ENCODE measurements around the gene COX20.

The COX20 gene

DNA sequence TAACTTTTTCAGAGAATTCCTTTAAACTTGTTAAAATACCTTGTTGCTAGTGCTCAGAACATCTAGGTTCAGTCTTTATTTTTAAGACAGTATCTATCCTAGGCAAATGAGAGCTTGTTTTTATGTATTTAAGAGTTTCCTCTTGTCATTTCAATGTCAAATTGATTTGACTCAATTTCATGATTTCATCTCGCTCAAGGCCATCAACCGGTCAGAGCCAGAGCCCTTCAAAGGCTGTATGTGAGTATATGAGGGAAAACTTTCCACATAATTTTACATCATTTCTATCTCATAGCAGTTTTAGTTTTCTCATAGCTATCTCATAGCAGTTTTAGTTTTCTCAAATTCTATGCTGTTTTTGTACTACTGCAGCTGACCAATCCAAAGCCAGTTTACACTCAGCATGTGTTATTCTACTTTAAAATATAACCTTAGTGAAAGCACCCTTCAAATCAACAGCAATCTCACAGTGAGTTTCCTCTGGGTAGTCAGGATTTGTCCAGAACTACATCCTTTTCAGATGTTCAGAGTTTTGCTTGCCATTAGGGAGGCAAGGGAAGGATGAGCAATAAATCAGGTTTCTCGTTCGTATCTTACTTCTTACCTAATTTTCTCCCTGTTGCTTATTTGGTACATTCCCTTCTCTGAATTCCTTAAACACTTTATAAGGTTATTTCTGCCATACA, 16.2 kb downstream of the COX20 start:
- DNase-seq (ENCODE audit: low read depth): no peak

DNA sequence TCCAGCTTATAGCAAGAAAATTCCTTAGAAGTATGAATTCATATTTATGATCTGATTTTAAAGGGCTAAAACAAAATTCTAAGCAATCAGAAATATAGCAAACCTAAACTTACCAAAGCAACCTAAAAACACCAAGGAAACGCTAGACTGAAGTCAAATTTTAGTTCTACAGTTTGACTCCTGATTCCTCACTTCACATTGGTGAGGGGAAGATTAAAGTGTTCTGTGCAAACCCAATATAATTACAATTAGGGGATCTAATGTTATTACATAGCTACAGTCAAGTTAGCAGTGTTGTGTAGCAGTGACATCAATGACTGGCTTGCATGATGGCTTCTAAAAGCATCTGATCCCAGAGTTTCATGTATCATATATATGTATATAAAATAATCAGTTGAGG, 17.2 kb downstream of the COX20 start:
- no peak for DNase-seq (ENCODE audit: low read depth)

DNA sequence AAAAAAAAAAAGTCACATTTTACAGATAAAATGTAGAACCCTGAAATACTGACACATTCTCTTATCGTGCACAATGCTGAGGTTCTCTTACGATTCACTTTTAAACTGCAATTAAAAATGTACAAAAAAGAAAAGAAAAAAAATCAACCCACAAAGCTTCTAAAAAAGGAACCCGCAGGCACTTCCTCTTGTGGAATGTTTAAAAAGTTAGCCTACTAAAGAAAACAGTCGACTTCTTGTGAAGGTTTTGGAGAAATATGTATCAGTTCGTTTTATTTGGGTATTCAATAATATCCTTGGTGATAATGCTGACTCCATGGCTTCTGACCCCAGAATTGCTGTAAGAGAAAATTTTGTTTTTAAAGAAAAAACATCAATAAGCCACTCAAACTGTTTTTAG, 18.7 kb downstream of the COX20 start:
- no peak for DNase-seq (ENCODE audit: low read depth)

DNA sequence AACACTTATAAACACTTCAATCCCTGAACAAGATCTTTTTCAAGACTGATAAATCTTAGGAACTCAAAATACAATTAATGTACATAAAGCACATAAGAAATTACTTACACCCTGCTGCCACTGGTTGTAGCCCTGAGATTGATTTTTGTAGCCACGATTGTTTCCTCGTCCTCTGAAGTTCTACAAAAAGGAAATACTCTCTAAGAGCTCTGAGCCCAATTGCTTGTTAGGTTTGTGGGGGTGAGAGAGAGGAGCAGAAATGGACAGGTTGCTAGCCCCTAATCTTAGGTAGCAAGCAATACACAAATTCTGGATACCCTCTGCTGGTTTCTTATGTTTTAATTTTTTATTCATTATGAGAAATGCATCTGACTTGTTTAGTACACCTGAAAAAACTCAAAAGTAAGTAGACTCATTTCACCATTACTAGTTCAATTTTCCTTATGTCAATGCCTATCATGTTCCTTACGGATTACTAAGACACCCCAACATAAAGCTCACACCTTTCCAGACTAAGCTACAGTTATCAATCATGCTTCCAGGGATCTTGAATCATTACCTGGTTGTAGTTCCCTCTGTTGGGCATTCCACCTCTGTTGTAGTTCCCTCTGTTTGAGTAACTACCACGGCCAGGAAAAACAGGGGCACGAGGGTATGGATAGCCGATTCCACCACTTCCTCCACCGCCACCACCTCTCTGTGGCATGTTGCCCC, 19.6 kb downstream of the COX20 start:
- DNase-seq (ENCODE audit: low read depth): no peak

DNA sequence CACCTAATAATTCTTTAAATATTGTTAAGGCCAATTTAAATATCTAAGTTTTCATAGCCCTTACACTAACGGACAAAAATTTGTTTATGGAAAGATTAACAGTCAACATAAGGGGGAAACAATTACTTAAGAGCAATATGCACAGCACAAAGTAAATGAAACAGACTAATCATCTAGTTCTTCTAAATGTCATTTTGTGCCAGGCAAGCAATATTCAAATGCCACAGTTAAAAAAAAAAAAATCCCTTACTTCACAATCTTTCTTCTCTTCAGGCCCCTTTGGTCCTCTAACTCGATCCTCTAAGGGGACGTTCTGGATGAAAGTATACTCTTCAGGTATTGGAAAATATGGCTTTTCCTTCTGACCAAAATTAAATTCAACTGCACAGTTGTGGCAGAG, 22.3 kb downstream of the COX20 start:
- DNase-seq (ENCODE audit: low read depth): no peak

DNA sequence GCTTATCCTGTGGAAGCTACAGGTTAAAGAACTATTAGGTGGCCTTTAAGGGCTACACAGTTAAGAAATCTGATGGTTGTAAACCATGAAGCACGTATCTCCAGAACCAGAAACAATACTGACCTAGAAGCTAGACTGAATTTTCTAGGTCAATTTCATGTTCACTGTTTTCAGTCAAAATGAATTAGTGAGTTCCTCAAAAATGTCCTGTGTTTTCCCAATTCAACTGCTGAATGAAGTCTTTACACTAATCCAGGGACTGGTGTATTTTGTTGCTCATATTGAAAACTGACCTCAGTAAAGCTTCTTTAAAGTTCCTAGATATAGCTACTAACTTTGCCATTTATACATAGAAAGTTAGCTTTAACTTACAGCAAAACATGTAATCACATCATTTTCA, 22.9 kb downstream of the COX20 start:
- DNase-seq (ENCODE audit: low read depth): no peak

DNA sequence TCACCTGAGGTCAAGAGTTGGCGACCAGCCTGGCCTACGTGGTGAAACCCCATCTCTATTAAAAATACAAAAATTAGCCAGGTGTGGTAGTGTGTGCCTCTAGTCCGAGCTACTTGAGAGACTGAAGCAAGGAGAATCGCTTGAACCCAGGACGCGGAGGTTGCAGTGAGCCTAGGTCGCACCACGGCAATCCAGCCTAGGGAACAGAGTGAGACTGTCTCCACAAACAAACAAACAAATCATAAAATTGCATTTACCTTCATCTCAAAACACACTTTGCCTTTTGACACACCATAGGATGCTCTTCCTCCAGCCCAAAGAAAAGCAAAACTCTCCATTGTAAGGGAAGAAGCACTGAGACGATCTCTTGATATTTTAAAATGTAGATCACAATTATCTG, 24.6 kb downstream of the COX20 start:
- no peak for DNase-seq (ENCODE audit: low read depth)

DNA sequence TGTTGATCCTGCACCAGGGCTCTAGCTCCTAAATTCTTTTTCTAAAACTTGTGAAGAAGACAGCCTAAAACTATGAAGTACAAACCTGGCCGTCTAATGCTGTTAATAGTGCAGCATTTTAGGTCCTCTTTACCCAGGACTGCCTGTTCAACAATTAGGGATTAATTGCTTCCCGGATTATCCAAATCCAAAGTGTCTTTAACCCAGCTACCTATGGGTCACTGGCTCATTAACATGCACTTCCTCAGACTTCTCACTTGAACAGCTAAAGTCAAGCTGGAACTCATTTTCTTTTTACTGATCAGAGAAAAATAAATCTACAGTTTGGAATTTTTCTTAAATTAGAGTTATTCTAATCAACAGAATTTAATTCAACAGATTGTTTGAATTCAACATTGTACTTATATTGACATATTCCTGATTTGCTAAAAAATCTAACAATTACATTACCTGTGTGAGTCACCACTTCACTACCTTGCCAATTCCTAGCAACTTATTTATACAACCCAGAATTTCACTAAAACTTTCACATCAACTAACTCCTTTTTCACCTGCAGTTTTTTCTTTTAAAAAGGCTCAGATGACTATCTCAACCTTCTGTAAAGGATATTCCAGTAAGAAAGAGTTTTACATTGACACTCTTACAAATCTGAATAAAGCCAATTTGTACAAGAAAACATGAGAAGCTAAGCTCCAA, 25.6 kb downstream of the COX20 start:
- DNase-seq (ENCODE audit: low read depth): no peak

DNA sequence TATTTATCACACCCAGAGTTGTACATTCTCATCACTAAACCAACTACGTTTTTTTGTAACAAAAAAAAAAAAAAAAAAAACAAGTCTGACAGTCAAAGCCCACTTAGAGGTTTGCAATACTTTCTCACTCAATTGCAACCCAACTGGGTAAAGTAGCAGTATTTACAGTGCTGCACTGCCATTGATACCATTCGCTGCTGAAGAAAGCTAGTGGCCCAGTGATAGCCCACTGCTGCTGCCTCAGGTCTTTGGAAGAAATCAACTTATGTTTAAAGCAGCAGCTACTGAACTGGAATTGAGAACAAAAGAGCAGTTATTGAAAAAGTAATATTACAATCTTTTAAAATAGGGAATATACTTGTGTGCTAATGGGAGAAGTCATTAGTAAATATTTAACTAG, 26.2 kb downstream of the COX20 start:
- no peak for DNase-seq (ENCODE audit: low read depth)

DNA sequence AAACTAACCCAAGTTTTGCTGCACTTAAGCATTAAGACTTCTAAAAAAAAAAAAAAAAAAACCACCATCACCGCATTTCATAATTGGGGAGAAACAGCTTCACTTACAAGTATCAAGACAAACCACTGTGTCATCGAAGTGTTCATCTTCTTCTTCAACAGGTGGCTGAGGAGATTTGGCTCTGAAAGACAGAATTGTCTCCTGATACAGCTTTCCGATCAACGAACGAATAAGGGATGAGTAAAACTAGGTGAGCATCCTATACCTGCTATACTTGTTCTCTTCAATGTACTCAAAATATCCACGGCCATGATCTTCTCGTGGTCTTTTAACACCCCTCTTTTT, 26.9 kb downstream of the COX20 start:
- DNase-seq (ENCODE audit: low read depth): no peak

DNA sequence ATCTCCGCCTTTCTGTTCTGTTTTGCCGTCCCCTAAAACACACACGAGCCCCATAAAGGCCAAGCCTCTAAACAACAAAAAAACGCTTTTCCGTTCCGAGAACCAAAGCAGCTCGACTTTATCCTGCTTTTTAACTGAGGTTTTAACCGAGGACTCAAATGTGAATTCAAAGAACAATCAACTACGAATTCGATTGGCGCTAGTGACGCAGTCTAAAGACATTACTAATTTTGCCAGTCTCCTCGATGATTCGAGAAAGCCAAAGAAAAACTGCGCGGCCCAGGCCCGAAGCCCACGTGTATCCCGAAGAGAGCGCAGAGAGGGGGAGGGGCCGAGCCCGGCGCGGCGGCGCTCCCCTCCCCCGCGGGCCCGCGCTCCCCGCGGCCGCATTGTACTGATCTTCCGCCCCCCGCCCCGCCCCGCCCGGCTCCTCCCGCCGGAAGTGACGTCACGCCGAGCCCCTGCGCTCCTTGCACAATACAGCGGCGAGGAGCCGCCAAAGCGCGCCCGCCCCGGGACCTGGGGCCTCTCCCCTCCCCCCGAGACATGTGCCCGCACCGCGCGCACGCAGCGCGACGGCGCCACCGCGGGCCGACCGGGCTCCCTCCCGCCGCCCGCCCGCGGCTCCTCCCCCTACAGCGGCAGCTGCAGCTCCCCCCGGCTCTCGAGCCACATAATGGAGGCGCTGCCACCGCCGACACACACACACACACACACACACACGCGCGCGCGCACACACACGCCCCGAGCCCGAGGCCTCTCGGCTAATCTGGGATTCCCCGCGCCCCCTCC, 27.4 kb downstream of the COX20 start:
- no peak for DNase-seq (ENCODE audit: low read depth)

DNA sequence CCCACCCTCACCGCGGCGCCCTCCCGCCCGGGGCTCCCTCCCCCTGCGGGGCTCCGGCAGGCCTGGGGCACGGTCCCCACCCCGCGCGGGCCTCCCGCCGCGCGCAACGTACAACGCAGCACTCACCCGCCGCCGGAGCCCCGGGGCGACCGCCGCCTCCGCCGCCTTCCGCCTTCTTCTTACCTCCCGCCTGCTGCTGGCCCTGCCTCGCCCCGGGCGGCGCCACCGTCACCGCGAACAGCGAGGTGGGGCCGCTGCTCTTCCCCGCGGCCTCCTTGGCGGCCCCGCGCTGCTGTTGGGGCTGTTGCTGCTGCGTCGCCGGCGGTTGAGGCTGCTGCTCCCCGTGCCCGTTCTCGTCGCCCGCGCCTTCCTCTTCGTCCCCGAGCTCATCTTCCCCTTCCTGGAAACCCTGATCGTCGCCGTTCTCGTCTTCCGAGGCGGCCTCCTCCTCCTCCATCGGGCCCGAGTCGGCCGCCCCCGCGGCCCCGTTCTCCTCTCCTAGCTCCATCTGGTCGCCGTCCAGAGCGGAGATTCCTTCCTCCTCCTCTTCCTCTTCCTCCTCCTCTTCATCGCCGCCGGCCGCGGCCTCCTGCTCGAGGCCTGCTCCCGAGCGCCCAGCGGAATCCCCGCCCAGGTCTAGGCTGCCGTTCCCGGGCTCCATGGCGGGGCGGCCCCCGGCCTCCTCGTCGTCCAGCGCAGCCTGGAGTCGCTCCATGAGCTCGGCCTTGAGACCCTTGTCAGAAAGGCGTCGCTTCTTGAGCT, 28.2 kb downstream of the COX20 start:
- DNase-seq (ENCODE audit: low read depth): no peak

DNA sequence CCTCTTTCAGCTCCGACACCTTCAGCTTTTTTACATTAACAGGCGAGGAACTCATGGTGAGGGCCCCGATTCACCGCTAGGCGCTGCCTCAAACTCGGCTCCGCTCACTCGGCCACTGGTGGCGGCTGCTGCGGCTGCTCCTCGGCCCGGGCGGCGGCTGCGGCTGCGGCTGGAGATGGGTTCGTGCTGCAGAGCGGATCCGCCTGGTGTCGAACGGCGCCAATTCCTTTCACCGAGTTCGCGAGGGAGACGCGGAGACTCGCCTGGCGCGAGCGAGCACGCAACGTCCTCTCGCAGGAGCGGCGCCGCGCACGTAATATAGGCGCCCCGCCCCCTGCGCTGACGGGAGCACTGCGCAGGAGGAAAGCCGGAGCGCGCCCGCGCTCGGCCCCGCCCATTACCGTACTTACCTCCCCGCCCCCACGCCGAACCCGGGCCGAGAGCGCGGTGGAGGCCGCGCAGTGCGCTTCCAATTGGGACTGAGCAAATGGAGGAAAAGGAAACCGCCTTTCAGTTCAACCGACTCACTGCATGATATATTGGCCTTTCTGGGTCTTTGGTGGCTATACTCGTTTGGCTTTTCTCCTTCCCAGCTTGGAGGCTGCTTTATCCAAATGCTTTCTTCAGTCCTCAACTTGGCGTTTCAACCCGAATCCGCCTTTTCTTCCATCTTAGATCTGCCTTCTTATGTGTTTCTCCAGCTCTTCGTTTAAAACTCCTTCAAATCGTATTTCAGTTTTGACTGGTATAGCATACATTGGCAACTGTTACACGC, 29.0 kb downstream of the COX20 start, which contains the start of gene HNRNPU:
Gene HNRNPU, minus strand, starts transcription at position 291 of the 775 bp plus-strand sequence. Its CDS starts 236 bp downstream, at position 55.
- DNase-seq (ENCODE audit: low read depth): peak; percentile 72

DNA sequence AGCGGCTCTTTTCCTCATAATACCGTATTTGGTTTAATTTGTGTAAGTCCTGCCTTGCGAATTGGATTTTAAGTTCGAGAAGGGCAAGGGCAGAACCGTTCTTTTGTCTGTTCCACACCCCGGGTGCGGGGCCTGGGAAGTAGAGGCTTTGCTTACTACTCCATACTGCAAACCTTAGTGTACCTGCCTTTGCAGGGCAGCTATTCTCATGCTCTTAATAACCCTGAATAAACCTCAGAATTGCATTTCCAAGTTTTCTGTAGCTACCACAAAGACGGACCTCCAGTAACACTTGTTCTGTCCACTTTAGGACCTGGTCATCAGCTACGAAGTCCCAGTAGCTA, 29.5 kb downstream of the COX20 start:
- DNase-seq (ENCODE audit: low read depth): no peak

DNA sequence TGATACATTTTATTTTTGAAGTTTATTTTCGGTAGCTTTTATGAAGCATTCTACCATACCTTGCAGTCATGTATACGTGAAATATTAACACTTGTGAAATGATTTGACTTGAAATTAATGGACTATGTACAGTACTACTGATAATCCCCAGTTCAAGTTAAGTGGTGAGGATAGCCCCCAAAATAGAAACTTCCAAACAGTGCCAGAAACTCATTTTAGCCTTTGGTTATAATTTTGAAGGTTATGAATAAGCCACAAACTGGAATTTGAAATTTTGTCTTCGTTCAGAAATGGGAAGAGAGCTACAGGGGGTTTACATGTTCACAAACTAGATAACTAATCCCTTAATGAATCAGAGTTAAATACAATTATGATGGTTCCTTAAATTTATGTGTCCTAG, 30.4 kb downstream of the COX20 start:
- no peak for DNase-seq (ENCODE audit: low read depth)

DNA sequence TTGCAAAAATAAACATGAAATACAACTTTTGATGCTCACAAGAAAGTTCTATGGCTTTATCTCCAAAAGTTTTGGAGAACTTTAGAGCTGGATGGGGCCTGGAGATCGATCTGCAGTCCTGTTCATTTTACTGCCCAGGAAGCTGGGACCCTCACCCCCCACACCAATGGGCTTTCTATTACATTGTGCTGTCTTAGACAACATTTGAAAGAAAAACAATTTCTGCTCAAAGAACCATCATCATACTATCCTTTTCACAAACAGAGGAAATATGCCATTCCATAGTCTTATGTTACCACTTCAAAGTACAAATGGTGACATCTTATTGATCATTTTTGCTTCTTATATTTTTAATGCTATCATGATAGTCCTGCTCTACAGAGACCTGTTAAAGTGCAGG, 30.9 kb downstream of the COX20 start:
- no peak for DNase-seq (ENCODE audit: low read depth)

DNA sequence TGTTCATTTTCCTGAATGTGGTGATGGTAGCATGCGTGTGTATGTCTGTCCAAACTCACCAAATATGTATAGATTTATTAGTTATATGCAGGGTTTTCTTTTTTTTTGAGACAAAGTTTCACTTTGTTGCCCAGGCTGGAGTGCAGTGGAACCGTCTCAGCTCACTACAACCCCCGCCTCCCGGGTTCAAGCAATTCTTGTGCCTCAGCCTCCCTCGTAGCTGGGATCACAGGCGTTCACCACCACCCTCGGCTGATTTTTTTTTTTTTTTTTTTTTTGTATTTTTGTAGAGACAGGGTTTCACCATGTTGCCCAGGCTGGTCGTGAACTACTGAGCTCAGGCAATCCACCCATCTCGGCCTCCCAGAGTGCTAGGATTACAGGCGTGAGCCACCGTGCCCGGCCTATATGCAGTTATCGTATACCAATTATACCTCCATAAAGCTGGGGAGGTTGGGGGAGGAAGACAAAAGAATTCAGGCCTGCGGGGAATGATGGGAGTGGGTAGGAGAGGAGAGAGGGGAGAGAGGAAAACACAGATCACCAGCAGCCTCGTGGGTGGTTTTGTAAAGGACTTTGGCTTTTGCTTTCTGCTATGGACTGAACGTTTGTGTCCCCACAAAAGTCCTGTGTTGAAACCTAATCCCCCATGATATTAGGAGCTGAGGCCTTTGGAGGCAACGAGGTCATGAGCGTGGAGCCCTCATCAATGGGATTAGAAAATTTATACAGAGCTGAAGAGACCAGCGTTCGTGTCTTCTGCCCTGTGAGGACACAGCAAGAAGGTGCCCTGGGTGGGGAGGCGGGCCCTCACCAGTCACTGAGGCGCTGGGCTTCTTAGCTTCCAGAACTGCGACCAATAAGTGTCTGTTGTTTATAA, 33.3 kb downstream of the COX20 start:
- DNase-seq (ENCODE audit: low read depth): no peak

DNA sequence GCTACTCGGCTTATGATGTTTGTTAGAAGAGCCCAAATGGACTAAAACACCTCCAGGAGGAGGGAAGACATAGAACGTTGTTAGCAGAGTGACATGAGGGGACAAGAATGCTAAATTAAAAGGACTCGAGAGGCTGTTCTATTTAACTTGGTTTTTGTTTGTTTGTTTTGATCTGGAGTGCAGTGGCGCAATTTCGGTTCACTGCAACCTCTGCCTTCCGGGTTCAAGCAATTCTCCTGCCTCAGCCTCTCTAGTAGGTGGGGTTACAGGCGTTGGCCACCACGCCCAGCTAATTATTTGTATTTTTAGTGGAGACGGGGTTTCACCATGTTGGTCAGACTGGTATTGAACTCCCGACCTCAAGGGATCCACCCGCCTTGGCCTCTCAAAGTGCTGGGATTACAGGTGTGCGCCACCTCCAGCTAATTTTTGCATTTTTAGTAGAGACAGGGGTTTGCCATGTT, 33.9 kb downstream of the COX20 start:
- no peak for DNase-seq (ENCODE audit: low read depth)

DNA sequence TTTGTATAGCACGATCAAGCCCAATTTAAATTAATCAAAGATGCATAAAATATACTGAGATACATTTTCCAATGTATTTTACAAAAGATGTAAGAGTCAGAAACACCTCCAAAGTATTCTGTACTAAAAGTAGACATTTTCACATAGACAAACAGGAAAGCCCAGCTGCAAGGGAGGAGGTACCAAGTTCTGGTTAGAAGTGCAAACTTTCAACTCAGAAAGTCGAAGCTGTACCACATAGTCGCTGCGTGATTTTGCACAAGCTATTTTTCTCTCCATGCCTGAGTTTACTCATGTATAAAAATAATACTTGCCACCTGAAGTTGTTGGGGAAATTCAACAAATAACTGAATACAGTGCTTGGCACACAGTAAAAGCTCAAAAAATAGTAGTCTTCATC, 34.5 kb downstream of the COX20 start:
- DNase-seq (ENCODE audit: low read depth): no peak

DNA sequence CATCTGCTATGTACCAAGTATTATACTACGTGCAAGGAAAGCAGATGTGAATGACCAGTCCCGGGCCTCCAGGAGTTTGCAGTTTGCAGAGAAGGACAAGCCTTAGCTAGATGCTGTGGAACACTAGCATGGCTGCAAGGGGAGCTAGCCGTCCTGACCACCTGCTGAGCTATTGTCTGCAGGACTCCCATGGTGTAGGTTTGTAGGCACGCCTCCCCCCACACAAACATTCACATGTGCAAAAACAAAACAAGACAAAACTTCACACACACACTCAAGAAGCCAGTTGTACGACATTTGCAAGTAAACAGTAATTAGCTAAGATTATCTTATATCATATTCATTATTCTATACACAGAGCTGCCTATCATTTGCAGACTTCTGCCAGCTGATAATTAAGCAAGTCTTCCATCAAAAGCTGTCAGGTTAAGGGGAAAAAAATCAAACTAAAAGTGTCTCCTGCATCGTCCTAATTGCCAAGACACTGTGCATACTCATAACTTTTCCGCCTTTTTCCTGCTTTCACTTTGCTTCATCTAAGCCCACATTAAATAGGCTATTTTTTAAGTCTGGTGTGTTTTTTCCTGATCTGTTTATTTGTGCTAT, 39.6 kb downstream of the COX20 start:
- no peak for DNase-seq (ENCODE audit: low read depth)
